T-helper 22 cell (primary cell): ENCODE data around the gene SLIT3.

Experiments
- DNase-seq: peaks from one replicate; pipeline ENCODE4 v3.0.0-alpha.2; 2020; ENCODE audit warnings: low read depth

The SLIT3 gene

DNA sequence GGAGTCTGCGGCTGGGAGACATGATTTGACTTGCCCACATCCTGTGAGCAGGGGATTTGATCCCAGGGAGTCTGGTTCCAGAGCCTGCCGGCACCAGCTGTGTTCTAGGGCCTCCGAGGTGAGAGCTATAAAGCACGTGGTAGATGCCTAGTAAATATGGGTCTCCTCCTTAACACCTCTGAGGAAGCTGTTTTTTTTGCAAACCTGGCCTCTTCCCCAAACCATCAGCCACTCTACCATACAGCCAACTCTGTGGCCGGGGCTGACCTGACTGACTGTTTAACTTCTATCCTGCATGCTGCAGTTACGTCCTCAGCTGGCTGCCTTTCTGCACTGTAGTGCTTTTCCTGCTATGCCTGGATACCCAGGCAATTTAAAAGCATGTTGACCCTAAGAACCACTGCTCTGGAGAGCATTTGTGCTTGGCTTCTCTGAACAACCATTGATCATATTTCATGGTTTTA is 220.5 kb downstream of the SLIT3 start:
- no peak for DNase-seq

DNA sequence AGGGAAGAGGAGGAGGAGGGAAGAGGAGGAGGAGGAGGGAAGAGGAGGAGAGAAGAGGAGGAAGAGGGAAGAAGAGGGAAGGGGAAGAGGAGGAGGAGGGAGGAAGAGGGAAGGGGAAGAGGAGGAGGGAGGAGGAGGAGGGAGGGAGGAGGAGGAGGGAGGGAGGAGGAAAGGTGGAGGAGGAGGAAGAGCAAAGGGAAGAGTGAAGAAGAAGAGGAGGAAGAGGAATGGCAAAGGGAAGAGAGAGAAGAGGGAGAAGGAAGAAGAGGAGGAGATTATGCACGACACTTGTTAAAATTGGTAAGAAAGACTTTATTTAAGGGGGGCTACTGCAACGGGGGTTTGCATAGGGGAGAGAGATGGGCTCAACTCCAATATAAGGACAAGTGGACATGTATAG is 221.2 kb downstream of the SLIT3 start:
- no peak for DNase-seq

- DNase-seq = no peak
Observed at GRCh38 chr5:169074839-169075238, 226.1 kb downstream of the SLIT3 start.

- DNase-seq = no peak
Observed at GRCh38 chr5:169072233-169072632, 228.7 kb downstream of the SLIT3 start.

- DNase-seq = no peak
Observed at GRCh38 chr5:169070413-169070812, 230.5 kb downstream of the SLIT3 start.

- DNase-seq = no peak
Observed at GRCh38 chr5:169067751-169068173, 233.2 kb downstream of the SLIT3 start.

- DNase-seq = no peak
Observed at GRCh38 chr5:169065400-169065799, 235.5 kb downstream of the SLIT3 start.

DNA sequence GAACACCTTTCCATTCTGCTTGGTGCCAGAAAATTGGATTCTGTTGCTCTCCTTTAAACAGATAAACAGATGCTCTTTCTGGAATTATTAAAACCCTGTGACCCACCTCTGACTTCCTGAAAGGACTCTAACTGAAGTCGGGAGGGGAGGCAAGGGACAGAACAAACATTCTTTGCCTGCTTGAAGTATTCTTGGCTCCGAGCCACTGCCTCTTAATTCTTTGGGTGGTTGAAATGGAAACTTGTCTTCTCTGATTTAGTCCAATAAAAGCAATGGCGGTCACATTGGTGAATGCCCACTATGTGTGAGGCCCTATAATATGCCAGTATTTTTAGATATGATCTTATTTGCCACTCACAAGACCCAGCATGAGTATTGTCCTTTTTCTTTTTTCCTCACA is 236.8 kb downstream of the SLIT3 start:
- DNase-seq = no peak

GRCh38 chr5:169063316-169063953 is 237.5 kb downstream of the SLIT3 start:
- no peak for DNase-seq

GRCh38 chr5:169062690-169063089 is 238.2 kb downstream of the SLIT3 start:
- DNase-seq = no peak

- DNase-seq = no peak
Observed at GRCh38 chr5:169054506-169054905, 246.4 kb downstream of the SLIT3 start.

DNA sequence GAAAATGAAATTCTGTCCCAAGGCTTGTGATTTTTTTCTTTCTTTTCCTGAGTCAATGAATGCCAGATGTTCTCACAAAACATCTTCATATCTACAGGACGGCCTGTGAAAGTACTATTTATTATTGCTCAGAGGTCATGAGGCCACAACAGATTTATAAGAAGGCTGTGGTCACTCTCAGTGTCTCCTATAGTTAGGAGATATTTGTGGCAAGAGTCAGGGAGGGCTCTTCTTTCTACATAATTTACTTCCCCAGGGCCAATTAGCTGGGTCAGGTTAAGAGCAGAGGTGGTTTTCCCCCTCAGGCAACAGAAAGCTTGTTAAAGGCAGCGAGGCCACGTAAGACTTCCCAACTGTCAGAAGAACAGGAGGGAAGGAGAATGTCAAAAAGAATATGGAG is 248.7 kb downstream of the SLIT3 start:
- no peak for DNase-seq

DNA sequence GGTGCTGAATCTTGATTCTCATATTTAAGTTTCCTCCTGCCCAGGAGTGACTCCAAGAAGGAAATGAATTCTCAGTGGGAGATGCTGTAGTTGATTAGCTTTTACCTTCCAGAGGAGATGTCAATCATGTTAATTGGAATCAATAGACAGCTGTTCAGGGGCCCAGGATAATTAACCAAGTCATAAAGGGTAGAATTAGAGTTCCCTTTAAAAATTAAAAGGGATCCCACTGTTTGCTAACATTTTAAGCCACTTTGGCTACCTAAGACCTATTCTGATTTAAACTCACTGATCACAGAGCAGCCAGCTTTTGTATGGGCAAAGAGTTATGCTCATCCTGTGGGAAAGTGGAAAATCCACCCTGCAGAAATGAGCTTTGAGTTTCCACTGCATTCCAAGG is 249.6 kb downstream of the SLIT3 start:
- DNase-seq = no peak

- no peak for DNase-seq
Observed at GRCh38 chr5:169050636-169051035, 250.3 kb downstream of the SLIT3 start.

DNA sequence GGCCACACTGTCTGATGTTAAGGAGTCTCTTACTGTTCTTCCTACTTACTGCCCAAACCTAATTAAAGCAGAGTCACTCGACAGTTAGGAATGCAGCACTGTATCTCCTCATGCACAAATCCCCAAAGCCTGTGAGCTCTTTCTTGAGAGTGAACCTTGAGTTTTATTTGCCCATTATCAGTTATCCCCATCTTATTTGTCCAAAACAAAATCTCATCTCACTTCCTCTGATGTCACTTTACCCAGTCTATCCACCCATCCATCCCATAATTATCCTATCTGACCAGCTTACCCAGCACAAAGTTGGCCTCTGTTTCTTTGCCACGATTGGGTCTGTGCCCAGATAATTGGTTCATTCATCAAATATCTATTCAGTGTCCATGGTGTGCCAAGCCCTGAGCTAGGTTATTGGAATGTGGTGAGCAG is 250.8 kb downstream of the SLIT3 start:
- DNase-seq = no peak

DNA sequence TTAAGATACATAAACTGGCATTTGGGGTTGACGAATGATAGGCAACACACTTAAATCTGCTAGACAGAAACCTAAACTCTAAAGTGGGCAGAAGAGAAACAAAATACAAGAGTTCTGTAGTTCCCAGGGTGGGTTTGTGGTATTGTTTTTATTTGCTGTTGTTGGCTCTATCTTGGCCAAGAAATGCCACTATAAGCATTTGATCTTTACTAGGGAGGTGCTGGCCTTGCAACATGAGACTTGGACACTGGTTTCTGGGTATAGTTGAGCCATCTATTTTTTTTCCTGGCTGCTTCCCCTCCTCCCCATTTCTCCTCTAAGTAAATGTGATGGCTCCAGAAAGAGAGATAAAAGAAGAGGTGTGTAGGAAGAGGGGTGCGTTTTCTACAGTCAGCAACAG is 251.2 kb downstream of the SLIT3 start:
- no peak for DNase-seq

DNA sequence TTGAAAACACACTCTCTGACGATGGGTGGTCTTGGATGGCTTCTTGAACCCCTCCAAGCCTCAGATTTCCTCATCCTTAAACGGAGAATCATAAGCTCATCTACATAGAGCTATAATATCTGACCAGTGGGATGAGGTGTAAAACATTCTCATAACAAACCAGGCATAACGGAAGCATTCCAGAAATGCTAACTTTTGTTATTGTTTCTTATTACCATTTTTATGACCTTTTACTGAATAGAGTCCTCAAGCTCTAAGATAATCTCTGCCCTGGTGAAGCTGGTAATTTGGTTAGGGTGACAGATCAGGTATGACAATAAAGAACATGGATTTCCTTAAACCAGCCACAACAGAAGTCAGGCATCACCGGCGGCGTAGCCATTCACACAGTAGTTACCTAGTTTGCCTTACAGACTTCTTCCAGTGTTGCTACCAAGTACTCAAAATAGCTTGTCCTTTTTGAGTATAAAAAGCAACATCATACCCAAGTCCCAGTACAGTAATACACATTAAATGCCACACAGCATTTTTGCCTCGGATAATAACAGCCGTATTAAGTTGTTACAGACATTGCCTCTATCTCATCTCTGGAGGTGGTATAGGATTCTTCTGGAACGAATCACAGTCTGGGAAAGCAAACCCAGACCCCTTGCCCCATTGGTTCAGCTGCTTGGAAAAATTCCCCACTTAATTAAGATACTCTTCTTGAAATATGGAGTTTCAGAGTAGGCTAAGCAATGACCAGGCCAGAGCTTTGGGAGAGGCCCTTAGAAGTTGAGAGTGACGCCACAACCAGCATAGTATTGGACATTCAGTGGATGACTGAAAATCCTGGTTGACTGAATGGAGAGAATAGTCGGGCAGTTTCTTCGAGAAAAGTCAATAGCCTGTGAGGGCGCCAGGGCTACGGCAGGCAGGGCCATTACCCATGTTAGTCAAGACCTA is 252.5 kb downstream of the SLIT3 start:
- DNase-seq = no peak

GRCh38 chr5:169044962-169045361 is 256.0 kb downstream of the SLIT3 start:
- no peak for DNase-seq

DNA sequence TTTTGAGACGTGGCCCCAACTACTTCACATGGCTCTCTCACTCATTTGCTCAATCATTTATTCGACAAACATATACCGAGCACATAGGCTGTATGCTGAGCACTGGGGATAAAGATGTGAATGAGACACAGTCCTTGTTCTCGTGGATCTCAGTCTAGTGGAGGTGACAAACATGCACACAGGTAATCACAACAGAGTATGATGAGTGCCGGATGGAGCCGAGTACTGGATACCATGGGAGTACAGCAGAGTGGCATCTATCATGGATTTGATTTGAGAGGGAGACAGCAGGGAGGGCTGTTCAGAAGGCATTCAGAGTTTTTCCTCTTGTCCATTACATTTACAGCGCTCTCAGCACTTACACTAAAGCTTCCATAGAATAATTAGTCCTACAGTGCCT is 259.8 kb downstream of the SLIT3 start:
- no peak for DNase-seq

DNA sequence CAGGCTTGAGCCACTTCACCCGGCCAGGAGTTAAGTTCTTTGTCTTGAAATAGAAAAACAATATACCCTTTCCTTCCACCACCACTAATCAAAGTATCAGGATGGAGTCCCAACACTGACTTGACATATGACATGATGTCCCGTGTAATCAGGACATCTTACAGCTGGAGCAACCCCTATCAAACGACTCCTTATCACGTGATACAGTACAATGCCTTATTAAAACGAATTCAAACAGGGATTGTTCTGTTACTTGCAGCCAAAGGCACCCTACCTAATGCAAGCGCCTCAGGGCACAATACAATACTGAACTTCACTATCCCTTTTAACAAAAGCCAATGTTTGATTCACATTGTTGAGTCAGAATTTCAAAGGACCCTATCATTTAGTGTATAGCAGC is 261.3 kb downstream of the SLIT3 start:
- DNase-seq = no peak

DNA sequence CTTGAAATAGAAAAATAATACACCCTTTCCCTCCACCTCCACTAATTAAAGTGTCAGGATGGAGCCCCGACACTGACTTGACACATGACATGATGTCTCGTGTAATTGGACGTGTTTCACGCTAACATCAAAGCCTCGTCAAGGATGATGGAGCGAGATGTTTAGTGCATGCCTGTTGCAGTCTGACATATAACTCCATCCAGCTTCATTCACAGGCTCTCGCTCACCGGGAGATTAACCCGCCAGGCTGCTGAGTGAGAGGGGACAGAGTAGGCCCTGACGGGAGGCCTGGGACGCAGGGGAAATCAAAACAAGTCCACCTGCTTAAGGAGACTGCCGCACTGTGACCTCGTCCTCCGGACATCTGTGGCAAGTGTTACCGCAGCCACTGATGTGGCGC is 263.5 kb downstream of the SLIT3 start:
- DNase-seq = no peak

DNA sequence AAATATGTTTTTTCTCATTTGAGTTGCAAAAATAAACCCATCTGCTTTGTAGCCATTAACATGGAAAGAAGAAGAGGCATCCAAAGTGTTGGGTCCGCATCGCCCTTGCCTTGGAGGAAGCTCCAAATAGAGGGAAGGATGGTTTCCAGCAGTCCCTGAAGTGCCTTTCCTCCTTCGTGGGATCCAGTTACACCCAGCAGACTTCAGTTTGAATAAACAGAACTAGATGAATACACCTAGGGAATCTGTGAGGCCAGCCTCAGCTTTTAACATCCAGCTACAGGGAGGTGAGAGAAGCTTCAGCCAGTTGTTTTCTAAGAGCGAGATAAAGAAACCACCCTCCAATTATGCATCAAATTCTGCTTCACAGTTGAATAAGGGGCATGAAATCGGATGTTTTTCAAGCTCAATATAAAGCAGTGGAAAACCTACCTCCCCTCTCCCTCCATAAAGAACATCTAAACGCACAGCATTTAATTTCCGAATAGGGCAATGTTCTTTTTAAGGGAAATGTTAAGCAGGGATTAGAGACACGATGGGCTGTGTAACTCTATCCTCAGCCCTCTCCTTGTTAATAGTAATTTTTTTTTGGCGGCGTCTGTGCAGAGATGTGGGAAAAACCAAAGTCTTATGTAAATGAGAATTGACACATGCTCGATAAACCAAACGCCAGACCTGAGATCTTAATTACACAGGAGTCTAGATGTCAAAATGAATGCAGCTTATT is 264.7 kb downstream of the SLIT3 start:
- DNase-seq = no peak
